Measurements from ENCODE around the gene SLC39A9.
"Not testable (repeated sequence)": the region's sequence is repeated elsewhere in the genome, so short reads cannot be mapped to it uniquely, and the experiment has no call there.

Gene SLC39A9

DNA sequence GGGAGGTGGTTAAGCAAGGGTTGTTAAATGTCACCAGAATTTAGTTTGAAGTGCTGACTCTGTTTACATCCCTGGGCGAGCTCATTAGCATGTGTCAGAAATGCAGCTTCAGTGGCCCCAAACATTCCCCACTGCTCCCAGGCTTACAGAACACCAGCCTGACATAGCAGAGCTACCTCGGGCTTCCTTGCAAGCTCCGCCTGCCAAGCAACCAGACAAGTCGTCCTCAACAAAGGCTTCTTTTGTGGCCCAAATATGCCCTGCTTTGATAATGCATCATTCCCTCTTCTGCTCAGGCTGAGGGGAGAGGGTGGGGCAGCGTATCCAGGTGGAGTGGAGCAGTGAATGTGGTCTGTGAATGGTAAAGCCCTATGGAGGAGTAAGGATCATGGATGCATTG, 28.4 kb upstream of the SLC39A9 start:
- no peak for DNase-seq

DNA sequence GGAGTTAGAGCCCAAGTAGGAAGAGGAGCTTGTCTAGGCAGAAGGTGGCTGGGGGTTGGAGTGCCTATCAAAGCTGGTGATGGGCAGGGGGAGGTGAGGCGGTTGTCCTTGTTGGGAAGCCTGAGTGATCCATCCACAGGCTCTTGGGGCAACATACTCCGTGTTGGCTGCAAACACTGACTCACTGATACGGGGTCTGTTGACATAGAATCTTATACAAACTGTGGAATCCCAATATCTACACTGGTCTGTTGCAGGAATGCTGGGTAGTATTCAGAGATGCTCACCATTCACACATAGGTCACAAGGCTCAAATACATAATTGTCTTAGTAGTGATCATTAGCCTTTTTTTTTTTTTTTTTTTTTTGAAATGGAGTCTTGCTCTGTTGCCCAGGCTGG, 26.3 kb upstream of the SLC39A9 start:
- no peak for DNase-seq

DNA sequence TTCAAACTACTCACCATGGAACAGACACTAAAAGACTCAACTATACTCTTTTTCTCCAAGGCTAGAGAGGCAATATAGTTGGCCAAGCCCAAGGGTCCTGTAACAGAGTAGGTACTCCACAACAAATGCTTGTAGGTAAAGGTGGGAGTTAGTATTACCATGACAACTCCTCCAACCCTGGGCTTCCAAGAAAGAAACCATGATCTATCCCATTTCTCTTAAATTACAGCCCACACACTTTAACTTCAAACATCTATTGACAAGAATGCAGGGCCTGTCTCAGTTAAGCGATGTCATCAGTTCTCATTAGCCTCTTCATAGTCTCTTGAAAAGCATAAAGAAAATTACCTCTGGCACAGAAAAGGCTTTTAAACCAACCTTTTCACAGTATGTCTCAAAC, 25.4 kb upstream of the SLC39A9 start:
- DNase-seq: peak; percentile 55

DNA sequence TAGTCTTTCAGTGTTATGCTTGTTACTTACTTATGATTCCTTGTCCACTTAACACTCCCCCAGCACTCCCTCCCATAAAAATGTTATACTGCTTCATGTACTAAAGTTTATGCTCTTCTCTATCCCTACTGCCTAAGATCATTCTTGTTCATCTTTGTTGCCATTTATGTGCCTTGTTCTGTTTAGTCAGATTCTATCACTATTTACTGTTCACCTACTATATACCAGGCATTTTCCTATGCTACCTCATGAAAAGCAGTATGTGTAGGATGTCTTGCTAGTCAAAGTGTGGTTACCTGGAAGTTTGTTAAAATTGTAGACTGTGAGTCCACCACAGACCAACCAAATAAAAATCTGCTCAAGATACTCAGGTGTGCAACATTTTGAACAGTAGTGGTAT, 24.3 kb upstream of the SLC39A9 start:
- DNase-seq: no peak

DNA sequence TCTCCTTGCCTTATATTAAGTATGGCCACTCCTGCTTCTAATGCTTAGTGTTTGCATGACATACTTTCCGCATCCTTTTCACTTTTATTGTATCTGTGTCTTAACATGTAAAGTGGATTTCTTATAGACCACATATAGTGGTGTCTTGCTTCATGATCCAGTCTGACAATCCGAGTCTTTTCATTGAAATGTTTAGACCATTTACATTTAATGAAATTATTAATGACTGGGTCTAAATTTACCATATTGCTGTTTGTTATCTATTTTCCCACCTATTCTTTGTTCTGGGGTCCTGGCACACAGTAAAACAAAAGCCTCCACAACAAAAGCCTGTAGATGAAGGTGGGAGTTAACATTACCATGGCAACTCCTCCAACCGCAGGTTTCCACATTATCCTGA, 23.3 kb upstream of the SLC39A9 start:
- DNase-seq: no peak

DNA sequence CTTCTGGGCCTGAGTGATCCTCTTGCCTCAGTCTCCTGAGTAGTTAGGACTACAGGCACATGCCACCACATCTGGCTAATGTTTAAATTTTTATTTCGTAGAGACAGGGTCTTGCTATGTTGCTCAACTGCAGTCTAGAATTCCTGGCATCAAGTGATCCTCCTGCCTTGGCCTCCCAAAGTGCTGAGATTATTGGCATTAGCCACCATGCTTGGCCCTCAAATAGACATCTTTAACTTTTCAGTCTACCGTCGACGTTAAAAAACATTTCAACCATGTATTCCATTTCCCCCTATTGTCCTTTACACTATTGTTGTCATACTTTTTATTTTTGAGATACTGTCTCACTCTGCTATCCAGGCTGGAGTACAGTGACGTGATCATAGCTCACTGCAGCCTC, 22.8 kb upstream of the SLC39A9 start:
- no peak for DNase-seq

DNA sequence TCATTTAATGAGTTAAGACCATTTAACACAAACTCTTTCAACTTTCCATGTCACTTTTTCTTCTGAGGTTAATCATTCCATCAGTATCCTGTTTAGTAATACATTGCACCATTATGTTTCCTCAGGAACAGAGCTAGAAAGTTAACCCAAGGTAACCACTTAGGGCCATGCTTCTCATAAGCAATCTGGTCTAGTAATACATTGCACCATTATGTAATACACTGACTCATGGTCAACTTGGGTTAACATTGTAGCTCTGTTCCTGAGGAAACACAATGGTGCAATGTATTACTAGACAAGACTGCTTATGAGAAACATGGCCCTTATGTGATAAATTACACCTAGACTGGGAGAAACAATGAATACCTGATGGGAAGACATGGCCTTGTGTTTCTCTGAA, 22.1 kb upstream of the SLC39A9 start:
- DNase-seq: no peak

DNA sequence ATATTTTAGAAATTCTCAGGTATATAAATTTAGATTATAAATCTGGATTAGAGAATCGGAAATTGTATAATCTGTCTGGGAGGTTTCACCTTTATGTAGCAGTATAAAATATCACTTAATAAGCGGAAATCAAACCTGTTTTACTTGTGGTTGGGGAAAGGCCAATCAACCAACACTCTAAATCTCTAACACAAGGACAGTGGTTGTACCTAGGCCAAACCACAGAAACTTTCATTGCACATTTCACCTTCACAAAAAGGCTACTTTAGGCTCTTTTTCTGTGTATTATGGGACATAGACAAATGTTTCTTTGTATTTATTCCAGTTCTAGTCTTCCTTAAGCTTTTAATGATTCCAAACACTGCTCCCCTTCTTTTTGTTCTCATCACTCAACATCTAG, 20.2 kb upstream of the SLC39A9 start:
- DNase-seq: no peak

DNA sequence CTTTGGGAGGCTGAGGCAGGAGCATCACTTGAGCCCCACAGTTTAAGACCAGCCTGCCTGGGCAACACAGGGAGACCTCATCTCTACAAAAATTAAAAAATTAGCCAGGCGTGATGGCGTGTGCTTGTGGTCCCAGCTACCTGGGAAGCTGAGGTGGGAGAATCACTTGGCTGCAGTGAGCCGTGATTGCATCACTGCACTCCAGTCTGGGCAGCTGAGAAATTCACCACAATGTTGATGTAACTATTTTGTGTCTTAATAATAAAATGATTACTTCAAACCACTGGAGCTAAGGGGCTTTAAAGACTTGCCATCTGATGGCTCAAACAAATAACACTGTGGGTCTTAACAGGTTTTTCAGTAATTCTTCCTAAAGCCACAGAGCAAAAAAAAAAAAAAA, 11.2 kb upstream of the SLC39A9 start:
- DNase-seq: no peak

DNA sequence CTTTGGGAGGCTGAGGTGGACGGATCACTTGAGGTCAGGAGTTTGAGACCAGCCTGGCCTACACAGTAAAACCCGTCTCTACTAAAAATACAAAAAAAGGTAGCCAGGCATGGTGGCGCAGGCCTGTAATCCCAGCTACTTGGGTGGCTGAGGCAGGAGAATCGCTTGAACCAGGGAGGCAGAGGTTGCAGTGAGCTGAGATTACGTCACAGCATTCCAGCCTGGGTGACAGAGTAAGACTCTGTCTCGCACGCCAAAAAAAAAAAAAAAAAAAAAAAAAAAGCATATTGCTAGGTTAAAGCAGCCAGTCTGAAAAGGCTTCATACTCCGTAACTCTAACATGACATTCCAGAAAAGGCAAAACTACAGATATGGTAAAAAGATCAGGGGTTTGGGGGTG, 7.1 kb upstream of the SLC39A9 start:
- not testable (repeated sequence) for DNase-seq

DNA sequence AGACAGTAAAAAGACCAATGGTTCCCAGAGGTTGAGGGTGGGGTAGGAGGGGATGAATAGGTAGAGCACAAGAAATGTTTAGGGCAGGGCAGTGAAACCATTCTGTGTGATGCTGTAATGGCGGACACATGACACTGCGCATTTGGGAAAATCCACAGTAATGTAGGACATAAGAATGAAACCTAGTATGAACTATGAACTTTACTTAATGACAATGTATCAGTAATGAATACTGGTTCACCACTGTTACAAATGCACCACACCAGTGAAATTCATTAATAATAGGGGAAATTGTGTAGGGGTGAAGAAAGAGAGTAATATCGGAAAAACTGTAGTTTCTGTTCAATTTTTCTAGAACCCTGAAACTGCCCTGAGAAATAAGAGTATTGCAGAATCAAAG, 6.0 kb upstream of the SLC39A9 start:
- no peak for DNase-seq

DNA sequence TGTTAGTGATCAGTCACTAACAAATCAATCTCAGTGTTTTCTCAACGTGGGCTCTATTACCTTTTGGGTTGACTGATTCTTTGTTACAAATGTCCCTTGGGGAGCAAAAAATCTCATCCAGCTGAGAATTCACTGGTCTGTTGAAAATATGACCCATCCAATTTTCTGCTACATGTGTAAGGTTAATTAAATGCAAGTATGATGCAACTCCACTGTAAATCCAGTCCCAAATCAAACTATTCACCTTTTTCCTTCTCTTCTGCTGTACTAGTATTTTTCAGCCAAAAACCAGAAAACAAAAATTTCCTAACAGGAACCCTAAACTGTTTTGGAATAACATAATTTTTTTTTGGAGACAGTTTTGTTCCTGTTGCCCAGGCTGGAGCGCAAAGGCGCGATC, 2.6 kb upstream of the SLC39A9 start:
- no peak for DNase-seq

DNA sequence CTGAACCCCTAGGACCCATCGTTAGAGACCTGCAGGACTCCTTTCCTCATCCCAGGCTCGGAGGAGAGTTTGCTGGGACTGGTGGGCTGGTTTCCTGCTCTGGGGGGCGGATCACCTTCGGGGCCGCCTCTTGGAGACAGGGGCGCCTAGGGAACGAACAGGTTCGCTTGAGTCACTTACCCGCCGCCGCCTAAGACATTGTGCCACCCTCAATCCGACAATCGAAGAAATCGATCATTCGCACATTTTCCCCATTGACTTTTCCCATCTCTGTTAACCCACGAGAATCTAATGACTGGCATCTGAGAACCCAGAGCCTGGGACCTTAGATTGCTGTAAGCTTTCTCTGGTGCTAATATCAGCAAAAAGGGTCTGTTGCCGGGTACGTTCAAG, 322 bp downstream of the SLC39A9 start:
- peak; percentile 66 for DNase-seq

DNA sequence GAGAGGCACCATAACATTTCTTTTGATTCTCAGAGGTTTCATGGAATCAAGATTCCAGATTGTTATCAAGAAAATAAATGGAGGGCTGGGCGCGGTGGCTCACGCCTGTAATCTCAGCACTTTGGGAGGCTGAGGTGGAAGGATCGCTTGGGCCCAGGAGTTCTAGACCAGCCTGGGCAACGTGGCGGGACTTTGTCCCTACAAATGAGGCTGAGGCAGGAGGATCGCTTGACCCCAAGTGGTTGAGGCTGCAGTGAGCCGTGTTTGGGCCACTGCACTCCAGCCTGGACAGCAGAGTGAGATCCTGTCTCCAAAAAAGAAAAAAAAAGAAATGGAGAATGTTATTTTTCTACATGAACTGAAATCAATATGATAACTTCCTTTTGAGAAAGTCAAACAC, 1.3 kb downstream of the SLC39A9 start:
- DNase-seq: no peak

DNA sequence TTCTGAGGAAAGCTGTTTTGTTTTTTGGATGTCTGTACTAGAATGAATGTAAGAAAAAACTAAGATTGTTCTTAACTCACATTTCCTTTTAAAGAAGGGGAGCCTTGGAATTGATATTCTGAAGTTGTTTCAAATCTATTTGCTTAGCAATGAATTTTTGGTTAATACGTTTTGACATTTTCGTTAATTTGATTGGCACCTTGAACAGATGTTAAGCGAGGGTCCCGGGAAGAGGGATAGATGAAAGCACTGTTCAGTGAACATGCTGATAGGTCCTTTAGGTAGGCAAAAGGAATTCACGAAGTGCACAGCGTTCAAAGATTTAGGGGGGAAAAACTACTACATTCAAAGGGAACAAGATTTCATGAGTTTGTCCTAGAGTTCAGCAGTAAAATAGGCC, 1.7 kb downstream of the SLC39A9 start:
- DNase-seq: no peak

DNA sequence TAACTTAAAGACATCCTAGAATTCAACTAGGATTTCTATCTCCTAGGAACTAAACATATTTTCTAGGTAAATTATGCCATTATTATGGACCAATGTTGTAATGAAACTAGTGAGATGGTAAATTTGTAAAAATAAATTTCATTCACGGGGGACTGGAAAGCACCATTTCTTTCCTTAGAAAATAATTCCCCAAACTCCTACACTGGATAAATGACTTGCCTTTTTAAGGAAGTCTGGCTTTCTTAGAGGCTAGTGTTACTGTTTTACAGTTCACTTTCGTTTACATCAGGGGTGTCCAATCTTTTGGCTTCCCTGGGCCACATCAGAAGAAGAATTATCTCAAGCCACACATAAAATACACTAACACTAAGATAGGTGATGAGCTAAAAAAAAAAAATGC, 3.3 kb downstream of the SLC39A9 start:
- DNase-seq: no peak

DNA sequence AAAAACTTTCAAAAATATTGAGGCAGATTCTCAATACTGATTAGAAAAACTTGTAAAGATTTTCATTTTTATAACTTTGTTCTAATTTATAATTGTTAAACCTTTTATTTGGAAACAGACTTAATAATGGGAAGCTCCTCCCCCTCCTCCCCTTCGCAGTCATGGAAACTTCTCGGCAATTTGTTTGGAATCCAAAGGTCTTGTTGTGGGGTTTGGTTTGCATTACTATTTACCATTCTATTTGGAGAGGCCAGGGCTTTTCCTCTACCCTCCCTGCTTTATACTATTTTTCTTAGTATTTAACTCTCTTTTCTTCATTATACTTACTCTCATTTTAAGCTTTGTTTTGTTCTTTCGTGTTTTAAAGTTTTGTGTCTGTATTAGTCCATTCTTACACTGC, 6.0 kb downstream of the SLC39A9 start:
- DNase-seq: no peak

DNA sequence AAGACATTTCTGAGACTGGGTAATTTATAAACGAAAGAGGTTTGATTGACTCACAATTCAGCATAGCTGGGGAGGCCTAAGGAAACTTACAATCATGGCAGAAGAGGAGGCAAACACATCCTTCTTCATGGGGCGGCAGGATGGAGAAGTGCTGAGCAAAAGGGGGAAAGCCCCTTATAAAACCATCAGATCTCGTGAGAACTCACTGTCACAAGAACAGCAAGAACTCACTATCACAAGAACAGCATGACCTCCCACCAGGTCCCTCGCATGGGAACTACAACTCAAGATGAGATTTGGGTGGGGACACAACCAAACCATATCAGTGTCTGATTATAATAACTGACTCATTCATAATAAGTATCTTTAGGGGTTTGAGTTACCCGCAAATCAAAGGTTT, 6.4 kb downstream of the SLC39A9 start:
- DNase-seq: no peak

DNA sequence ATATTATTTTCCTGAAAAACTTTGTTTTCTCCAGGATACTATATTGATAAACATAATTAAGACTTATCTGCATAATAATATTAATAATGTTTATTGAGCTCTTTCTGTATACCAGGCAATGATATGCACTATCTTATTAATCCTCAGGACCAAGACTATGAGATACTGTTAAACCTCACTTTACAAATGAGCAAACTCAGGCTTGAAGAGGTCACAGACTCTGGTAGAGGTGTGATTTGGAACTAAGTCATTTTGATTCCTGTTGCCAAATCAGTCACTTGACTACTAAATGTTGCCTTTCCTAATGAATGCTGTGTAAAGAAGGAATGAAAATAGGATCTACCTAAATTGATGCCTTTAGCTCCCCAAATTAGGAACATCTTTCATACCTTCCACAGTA, 7.3 kb downstream of the SLC39A9 start:
- no peak for DNase-seq

DNA sequence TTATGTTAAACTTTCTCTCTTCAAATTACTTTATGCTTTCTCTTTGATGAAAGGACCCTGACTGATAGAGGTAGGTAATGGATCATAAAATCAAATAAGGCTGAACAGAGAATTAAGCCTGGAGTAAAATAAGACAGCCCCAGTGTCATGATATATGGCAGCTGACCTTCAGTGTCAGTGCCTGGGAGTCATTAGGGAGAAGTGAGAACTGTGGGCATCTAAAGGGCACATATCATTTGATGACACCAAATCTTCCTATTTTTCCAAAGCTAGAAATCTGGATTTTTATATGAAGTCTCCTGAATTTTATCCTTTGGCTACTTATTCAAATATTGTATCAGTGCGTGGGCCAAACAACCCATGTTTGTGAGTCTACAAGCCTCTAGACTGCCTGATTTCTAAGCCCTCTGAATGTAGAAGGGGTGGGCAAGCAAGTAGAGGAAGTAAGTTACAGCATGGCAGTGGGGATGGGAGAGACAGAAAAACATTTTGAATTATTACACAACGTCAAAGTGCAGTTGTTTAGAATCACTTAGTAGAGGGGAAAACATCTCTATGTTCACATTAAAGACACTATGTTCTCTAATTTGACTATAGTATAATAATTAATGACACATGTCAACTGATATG, 10.0 kb downstream of the SLC39A9 start:
- DNase-seq: no peak

DNA sequence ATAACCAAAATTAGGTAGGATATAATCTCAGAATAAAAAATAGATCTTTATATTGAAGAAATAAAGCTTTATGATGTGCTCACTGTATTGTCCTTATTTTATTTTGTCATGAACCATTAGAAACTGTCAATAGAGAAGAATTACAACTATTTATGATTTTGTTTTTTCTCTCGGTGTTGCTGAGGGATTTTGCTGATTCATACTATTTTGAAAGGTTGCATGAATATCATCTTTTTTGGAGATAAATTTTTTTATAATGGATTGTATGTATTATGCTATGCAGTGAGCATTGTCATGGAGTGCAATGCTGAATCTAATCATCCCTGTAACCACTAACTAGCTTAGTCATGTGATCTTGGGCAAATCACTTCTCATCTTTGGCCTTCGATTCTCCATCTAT, 15.0 kb downstream of the SLC39A9 start:
- no peak for DNase-seq

DNA sequence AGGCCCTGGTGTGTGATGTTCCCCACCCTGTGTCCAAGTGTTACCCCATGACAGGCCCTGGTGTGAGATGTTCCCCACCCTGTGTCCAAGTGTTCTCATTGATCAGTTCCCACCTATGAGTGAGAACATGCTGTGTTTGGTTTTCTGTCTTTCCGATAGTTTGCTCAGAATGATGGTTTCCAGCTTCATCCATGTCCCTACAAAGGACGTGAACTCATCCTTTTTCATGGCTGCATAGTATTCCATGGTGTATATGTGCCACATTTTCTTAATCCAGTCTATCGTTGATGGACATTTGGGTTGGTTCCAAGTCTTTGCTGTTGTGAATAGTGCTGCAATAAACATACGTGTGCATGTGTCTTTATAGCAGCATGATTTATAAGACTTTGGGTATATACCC, 17.6 kb downstream of the SLC39A9 start:
- DNase-seq: not testable (repeated sequence)

DNA sequence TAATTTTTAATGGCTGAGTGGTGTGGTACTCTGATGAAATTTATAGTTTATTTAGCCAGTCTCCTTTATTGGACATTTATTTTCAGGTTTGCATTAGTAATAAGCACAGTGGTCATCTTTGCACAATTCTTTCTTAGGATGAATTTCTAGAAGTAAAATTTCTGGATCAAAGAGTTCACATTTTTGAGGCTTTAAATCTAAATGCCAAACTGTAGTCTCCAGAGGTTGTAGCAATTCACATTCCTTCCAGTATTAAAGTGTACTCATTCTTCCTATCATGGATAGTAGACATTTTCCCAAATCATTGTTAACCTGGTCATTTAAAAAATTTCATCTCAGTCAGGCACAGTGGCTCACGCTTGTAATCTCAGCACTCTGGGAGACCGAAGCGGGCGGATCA, 24.8 kb downstream of the SLC39A9 start:
- no peak for DNase-seq

DNA sequence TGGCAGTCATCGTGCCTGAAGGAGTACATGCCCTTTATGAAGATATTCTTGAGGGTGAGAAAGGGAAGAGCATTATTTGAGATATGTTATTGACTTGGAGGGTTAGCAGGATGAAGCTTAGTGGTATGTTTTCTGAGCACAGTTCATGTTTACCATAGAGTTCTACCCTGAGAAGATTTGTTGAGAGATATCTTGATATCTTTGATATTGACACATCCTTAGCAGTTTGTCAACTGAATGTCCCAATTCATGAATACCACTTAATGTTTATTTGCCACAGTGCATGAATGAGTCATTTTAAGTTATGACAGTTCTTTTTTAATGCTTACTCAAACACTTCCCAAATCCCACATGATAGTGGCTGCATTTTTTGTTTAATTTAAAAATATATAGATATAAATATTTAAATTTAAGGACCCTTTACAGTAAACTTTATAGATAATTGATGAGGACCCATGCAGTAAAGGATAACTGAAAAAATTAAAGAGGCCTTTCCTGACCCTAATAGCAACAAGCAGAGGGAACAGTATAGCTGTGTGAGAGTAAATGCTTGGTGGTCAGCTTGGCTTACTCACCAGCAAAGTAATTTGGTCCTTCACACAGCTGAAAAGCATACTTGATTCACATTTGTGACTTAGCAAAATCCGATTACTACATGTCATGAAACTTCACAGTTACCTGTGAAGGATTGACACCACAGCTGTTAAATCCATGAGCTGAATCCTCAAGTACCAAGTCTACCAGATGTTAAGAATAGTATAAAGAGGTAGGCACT, 25.8 kb downstream of the SLC39A9 start:
- no peak for DNase-seq

DNA sequence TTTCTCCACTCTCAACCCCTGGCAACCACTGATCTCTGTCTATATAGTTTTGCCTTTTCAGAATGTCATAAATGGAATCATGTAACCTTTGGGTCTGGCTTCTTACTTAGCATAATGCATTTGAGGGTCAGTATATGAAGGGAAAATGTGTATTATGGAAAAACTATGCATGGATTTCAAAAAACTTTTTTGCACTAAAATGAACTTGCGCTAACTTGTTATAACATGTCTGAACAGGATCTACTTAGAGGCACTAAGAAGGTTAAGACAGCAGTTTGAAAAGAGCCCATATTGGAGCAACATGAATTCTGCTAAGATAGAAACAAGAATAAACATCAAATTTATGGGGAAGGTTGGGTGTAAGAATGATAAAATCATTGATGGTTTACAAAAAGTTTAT, 29.1 kb downstream of the SLC39A9 start:
- DNase-seq: no peak

All from NCI-H69 (cell line).